B cell (primary cell): ENCODE measurements around the gene LRRC40.

Source experiments
- CTCF ChIP-seq: fragments of 200-600 bp; IDR thresholded peaks from one replicate; pipeline ENCODE4 v1.8.0; 2022; ENCODE audit warnings: antibody characterized with exemption, mild to moderate bottlenecking
- EZH2 ChIP-seq: IDR thresholded peaks from 2 replicates; pipeline ENCODE4 v1.6.1; 2012; ENCODE audit warnings: borderline replicate concordance, low read depth, mild to moderate bottlenecking, moderate library complexity, low read length; ENCODE audit not compliant: insufficient read depth, poor library complexity, severe bottlenecking

GRCh38 chr1:70140343-70140742 lies 65.0 kb downstream of the LRRC40 start:
- TF ChIP-seq CTCF, result no peak
- no peak for TF ChIP-seq EZH2
